ENCODE data around the gene NHLH2.

DNA sequence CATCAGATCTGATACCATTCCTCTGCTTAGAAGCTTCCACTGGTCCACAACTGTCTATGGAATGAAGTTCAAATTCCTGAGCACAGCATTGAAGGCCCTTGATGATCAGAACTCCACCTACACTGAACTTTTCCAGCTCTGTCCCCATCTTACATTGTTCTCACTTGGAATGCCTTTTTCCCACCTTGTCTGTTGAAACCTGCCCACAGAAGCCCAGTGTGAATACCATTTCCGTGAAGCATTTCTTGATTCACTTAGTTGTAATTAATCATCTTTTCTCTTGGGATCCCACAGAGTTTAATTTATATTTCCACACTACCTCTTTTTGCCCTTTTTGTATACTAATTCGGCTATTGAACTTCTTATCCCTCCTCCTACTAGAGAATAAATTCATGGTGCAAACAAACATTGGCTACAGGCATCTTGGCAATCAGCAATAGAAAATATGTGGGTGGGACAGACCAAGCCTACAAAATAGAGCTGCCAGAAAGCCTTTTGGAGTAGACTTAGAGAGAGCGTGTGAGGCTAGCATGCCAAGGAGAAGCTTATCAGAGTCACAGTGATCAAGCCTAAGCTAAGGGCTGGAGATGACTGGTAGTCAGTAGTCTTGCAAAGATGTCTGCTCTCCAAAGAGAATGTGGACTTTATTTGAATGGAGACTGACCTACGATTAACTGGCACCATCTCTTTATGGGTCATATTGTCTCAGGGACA, 26.1 kb downstream of the NHLH2 start:
- TF ChIP-seq POLR2A (IDR thresholded peaks at IDR 0.05) = no peak
- TF ChIP-seq, protein P1, sequence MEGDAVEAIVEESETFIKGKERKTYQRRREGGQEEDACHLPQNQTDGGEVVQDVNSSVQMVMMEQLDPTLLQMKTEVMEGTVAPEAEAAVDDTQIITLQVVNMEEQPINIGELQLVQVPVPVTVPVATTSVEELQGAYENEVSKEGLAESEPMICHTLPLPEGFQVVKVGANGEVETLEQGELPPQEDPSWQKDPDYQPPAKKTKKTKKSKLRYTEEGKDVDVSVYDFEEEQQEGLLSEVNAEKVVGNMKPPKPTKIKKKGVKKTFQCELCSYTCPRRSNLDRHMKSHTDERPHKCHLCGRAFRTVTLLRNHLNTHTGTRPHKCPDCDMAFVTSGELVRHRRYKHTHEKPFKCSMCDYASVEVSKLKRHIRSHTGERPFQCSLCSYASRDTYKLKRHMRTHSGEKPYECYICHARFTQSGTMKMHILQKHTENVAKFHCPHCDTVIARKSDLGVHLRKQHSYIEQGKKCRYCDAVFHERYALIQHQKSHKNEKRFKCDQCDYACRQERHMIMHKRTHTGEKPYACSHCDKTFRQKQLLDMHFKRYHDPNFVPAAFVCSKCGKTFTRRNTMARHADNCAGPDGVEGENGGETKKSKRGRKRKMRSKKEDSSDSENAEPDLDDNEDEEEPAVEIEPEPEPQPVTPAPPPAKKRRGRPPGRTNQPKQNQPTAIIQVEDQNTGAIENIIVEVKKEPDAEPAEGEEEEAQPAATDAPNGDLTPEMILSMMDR (IDR thresholded peaks at IDR 0.05) = no peak
